ENCODE results near the gene ZBTB42.

Gene ZBTB42

DNA sequence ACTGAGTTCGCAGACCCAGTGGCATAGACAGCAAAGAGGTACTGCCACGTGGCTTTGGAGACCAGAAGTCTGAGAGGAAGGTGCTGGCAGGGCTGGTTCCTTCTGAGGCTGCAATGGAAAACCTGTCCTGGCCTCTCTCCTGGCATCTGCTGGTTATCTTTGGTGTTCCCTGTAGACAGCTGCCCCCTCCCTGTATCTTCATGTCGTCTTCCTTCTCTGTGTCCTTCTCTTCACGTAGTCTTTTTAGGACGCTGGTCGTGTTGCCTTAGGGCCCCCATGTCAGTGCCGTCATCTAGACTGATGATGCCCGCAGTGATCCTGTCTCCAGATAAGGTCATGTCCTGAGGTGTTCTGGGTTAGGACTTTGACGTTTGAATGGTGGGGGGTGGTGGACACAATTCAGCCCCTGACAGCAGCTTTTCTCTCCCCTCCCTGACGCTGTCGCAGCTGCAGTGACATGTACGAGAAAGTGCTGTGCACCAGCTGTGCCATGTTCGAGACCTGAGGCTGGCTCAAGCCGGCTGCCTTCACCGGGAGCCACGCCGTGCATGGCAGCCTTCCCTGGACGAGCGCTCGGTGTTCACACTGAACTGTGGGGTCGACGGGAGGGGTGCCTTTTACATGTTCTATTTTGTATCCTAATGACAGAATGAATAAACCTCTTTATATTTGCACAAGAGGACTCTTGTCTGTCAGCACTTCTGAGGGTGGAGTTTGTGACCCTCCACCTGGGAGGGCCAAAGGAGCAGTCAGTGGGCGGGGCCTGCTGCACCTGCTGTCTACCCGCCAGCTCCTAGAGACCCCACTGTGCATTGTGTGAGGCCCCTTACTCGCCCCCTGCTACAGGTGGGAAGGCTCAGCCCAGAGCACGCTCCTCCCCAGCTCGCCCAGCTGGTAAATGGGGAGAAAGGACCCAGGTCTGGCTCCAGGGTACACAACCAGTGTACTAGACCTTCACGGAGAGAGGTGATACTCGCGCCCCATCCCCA lies 41.6 kb upstream of the ZBTB42 start:
- no peak for DNase-seq (ENCODE audit: low spot score in 2 of 2)
- Mint-ChIP-seq H3K4me1 (peaks cover 29% of the 10 kb centered on the region), H3K4me3 (no peak overlapping the region), H3K27ac (ENCODE audit: low read depth) (no peak overlapping the region), H3K9me3 (no peaks in the 10 kb centered on the region), H3K27me3 (no peaks in the 10 kb centered on the region), H3K36me3 (ENCODE audit: insufficient read depth) (peaks cover 25% of the 10 kb centered on the region)
- ATAC-seq (replicated peaks; ENCODE audit: extremely low read depth, poor library complexity, severe bottlenecking): no peak

DNA sequence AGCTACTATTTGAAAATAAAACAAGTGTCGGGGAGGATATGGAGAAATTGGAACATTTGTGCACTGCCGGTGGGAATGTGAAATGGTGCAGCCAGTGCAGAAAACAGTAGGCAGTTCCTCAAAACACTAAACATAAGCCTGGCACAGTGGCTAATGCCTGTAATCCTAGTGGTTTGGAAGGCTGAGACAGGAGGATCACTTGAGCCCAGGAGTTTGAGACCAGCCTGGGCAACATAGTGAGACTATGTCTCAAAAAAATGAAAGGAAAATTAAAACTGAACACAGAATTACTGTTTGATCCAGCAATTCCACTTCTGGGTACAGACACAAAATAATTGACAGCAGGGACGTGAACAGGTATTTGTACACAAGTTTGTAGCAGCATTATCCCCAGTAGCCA lies 35.4 kb upstream of the ZBTB42 start:
- Mint-ChIP-seq H3K4me3 (no peak overlapping the region), H3K9me3 (no peaks in the 10 kb centered on the region), H3K27me3 (no peaks in the 10 kb centered on the region), H3K4me1 (peaks cover 9% of the 10 kb centered on the region), H3K27ac (ENCODE audit: low read depth) (no peak overlapping the region), H3K36me3 (ENCODE audit: insufficient read depth) (peaks cover 4% of the 10 kb centered on the region)
- no peak for ATAC-seq (replicated peaks; ENCODE audit: extremely low read depth, poor library complexity, severe bottlenecking)
- no peak for DNase-seq (ENCODE audit: low spot score in 2 of 2)

DNA sequence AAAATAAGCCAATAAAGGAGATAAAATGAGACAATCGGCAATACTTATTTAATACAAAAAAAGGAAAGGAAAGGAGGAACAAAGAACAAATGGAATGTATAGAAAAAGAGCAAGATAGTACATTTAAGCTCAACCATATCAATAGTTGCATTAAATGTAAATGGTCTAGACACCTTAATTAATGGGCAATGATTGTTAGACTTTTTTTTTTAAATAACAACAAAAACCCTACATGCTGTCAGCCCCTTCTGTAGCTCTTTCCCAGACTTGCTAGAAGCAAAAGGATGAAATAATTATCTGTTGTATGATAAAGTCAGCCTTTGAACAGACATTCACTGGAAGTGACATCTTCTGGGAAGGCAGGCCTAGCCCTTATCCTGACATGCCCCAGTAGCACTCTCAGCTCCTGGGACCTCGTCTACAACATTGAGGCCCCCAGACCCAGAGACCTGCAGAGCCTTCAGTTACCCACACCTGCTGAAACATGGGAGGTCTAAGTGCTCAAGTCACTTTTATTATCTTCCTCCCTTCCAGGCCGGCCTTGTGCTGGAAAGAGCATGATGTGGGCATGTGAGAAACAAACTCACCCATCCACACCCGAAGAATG lies 34.5 kb upstream of the ZBTB42 start:
- H3K27ac Mint-ChIP-seq (ENCODE audit: low read depth): no peak overlapping the region
- no peak for ATAC-seq (replicated peaks; ENCODE audit: extremely low read depth, poor library complexity, severe bottlenecking)
- peaks cover under 1% of the 10 kb centered on the region for H3K4me1 Mint-ChIP-seq

DNA sequence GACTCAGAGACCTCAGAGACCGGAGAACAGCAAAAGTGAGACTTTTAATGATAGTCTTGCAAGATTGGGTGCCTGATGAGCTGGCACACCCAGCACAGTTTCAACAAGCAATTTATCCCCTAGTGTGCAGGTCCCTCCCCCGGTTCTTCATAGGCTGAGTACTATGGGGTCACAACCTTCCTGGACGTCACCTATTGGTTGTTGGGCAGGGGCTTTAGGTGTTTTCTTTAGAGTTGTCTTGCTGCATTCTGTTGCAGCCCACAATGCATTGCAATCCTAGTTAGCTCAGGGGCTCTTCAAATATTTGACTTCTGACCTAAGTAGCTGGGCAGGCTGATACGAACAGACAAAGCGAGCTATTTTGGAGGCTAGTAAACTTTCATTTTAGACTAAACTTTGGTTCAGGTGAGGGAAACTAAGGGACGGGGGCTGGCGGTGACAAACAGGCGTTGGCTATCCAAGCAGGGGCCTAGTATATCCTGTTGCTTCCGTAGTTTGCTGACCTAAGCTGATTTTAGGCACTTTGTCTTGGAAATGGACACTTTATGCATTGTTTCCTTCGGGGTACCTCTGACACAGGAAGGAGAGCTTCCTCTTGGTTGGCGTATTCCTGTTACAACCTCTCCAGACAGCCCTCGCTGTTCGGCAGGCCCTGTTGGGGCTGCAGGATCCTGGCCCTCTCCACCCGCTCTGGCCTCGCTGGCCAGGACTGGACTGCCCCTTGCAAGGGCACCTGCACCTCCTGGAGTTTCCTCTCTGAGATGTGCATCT lies 33.9 kb upstream of the ZBTB42 start:
- no peak for ATAC-seq (replicated peaks; ENCODE audit: extremely low read depth, poor library complexity, severe bottlenecking)
- Mint-ChIP-seq H3K4me3 (no peak overlapping the region), H3K4me1 (no peaks in the 10 kb centered on the region), H3K27me3 (no peaks in the 10 kb centered on the region), H3K36me3 (ENCODE audit: insufficient read depth) (peaks cover 8% of the 10 kb centered on the region), H3K27ac (ENCODE audit: low read depth) (no peak overlapping the region), H3K9me3 (no peaks in the 10 kb centered on the region)
- DNase-seq (ENCODE audit: low spot score in 2 of 2): no peak

More for the DNA sequence above, 34.5 kb upstream of the ZBTB42 start:
- DNase-seq (ENCODE audit: low spot score in 2 of 2): no peak
- H3K27me3 Mint-ChIP-seq: no peaks in the 10 kb centered on the region
- H3K9me3 Mint-ChIP-seq: no peaks in the 10 kb centered on the region
- H3K4me3 Mint-ChIP-seq: no peak overlapping the region
- peaks cover 8% of the 10 kb centered on the region for H3K36me3 Mint-ChIP-seq (ENCODE audit: insufficient read depth)

DNA sequence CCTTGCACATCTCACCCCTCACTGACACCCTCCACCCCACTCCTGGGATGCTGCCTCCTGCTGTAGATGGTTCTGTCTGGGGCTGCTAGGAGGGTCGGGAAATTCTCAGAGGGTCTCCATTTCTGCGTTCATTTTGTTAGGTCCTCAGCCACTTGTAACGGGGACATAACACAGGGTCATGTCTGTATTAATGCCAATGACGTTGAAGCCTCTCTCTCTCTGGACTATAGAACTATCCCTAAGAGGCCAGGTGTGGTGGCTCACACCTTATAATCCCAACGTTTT lies 33.3 kb upstream of the ZBTB42 start:
- DNase-seq (ENCODE audit: low spot score in 2 of 2): no peak
- no peaks in the 10 kb centered on the region for H3K27me3 Mint-ChIP-seq
- no peaks in the 10 kb centered on the region for H3K4me1 Mint-ChIP-seq
- H3K27ac Mint-ChIP-seq (ENCODE audit: low read depth): no peak overlapping the region
- no peak overlapping the region for H3K4me3 Mint-ChIP-seq
- peaks cover 7% of the 10 kb centered on the region for H3K36me3 Mint-ChIP-seq (ENCODE audit: insufficient read depth)
- no peaks in the 10 kb centered on the region for H3K9me3 Mint-ChIP-seq
- ATAC-seq (replicated peaks; ENCODE audit: extremely low read depth, poor library complexity, severe bottlenecking): no peak

DNA sequence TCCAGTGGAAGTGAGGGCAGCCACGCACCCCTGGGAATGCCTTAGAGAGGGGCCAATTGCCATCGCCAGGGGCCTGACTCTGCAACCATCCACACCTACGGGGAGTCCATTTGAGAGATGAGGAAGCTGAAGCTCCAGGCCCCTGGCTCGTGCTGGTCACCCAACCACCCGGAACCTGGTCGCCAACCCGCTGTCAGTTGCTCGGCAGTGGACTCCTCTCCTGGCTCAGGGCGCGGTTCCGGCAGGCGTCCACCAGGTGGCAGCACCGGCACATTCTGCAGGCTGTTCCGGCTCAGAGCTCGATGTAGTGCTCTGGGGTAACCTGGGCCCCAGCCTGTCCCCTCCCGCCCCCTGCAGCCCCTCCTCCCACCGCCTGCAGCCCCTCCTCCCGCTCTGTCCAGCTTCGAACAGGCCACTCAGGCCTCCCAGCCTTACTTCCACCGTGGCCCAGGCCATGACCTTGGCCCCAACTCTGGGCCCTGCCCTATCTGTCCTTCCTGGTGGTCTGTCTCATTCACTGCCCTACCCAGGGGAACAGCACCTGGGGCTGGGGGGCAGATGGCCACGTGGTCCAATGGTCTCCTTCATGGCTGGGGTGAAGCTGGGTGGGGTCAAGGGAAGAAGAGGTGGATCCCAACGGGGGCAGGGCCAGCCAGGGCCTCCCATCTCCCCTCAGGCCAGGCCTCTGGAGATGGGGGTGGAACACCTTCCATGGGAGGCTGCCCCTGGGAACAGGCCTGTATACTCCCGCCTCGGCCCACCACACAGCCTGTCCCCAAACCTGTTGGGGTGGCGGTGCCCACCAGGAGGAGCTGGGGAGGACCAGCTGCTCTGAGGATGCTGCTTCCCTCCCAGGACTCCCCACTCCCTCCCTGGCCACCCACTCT lies 32.2 kb upstream of the ZBTB42 start:
- Mint-ChIP-seq H3K9me3 (no peaks in the 10 kb centered on the region), H3K4me1 (no peaks in the 10 kb centered on the region), H3K27me3 (no peaks in the 10 kb centered on the region), H3K36me3 (ENCODE audit: insufficient read depth) (peaks cover 14% of the 10 kb centered on the region), H3K27ac (ENCODE audit: low read depth) (no peak overlapping the region), H3K4me3 (no peak overlapping the region)
- ATAC-seq (replicated peaks; ENCODE audit: extremely low read depth, poor library complexity, severe bottlenecking): peak; percentile 90
- peak; percentile 84 to 97 for DNase-seq (ENCODE audit: low spot score in 2 of 2)

DNA sequence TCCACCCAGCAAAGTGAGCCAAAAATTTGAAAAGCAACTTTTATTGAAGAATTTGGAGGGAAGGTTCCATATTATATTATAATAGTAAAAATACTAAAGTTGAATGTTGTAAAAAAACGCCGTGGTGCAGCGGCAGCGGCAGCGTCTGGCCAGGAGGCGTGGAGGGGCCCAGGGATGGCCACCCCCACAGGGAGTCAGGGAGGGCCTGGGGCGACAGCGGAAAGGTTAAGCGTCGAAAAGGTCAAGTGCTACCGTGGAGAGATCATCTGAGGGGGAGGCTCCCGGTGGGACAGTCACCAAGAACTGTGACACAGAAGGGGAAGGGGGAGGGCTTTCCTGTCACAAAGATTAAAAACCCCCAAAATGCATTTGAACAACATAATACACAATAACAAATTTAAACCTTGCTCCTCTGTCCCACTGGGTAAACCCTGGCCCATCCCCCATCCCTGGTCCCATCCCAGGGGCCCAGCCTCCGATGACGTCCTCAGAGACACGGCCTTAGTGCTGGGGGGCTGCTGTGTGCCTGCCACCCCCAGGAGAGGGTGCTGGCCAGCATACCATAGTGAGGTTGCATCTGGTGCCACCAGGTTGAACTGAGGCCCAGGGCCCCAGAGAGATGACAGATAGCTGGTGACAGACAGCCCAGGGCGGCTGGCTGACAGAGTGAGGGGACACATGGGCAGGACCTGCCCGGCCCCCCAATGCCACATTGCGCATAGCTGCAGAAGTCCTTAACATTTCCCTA lies 31.4 kb upstream of the ZBTB42 start:
- H3K27ac Mint-ChIP-seq (ENCODE audit: low read depth): peak overlapping the region; percentile 22
- no peaks in the 10 kb centered on the region for H3K9me3 Mint-ChIP-seq
- ATAC-seq (replicated peaks; ENCODE audit: extremely low read depth, poor library complexity, severe bottlenecking) (no peak), DNase-seq (ENCODE audit: low spot score in 2 of 2) (no peak)
- no peaks in the 10 kb centered on the region for H3K4me1 Mint-ChIP-seq
- H3K4me3 Mint-ChIP-seq: no peak overlapping the region
- no peaks in the 10 kb centered on the region for H3K27me3 Mint-ChIP-seq
- peaks cover 14% of the 10 kb centered on the region for H3K36me3 Mint-ChIP-seq (ENCODE audit: insufficient read depth)

DNA sequence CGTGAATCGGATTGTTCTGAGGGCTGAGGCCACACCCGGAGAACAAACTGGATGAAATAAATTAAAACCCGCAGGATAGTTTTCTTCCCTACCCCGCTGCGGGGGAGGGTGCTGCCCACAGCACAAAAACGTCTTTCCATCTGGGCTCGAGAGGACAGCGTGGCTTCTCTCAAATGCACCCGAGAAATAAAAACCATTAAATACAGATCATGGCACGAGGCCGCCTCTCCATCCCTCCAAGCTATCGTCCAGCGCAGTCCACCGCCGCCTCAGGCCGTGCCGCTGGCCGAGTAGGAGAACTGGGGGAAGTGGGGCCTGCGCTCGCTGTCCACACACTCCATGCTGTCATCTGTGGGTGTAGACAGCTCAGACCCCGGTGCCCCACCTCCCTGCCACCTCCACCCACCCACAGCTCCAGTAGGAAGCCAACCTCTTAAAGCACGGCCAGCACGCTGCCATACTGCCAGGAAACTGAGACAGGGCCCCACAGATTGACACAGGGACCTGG lies 30.8 kb upstream of the ZBTB42 start:
- ATAC-seq (replicated peaks; ENCODE audit: extremely low read depth, poor library complexity, severe bottlenecking) (no peak), DNase-seq (ENCODE audit: low spot score in 2 of 2) (no peak)
- peak overlapping the region; percentile 22 for H3K27ac Mint-ChIP-seq (ENCODE audit: low read depth)
- peaks cover 14% of the 10 kb centered on the region for H3K36me3 Mint-ChIP-seq (ENCODE audit: insufficient read depth)
- no peaks in the 10 kb centered on the region for H3K4me1 Mint-ChIP-seq
- H3K4me3 Mint-ChIP-seq: no peak overlapping the region
- H3K9me3 Mint-ChIP-seq: no peaks in the 10 kb centered on the region
- H3K27me3 Mint-ChIP-seq: no peaks in the 10 kb centered on the region

DNA sequence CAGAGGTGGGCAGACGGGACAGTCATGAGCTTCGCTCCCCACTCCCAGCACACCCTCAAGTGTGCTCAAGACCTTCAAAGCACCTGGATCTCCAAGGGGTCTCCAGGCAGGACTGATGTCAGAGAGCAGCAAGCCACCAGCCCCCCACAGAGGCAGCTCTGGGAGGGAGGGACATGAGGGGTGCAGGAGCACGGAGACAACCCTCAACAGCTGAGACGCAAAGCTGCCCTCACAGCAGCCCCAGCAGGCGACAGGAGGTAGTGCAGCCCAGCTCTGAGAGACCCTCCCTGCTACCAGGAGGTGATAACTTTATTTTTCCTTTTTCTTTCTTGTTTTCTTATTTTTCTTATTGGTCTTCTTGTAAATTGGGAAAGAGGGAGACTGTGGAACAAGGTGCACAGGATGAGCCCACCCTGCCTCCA lies 30.0 kb upstream of the ZBTB42 start:
- Mint-ChIP-seq H3K27ac (ENCODE audit: low read depth) (no peak overlapping the region), H3K27me3 (no peaks in the 10 kb centered on the region), H3K9me3 (no peaks in the 10 kb centered on the region), H3K4me1 (no peaks in the 10 kb centered on the region), H3K36me3 (ENCODE audit: insufficient read depth) (peaks cover 14% of the 10 kb centered on the region), H3K4me3 (no peak overlapping the region)
- ATAC-seq (replicated peaks; ENCODE audit: extremely low read depth, poor library complexity, severe bottlenecking) (no peak), DNase-seq (ENCODE audit: low spot score in 2 of 2) (no peak)

DNA sequence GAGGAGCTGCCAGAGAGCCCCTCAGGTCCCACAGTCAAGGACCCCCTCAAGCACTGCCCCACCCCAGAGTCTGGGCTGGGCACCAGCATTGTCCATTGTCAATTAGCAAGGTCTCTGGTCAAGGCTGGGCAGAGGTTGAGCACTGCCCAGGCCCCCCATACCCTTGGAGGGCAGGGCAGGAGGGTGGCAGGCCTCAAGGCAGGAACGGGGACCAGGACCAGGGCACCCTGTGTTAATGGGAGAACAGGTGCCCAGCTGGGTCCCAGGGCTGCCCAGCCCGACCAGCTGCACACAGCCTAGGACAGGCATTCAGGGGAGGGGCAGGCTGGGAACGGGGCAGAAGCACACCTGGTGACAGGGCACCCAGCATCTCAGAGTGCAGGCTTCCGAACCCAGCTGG lies 29.5 kb upstream of the ZBTB42 start:
- Mint-ChIP-seq H3K9me3 (no peaks in the 10 kb centered on the region), H3K4me3 (no peak overlapping the region), H3K36me3 (ENCODE audit: insufficient read depth) (peaks cover 14% of the 10 kb centered on the region), H3K27me3 (no peaks in the 10 kb centered on the region), H3K4me1 (no peaks in the 10 kb centered on the region), H3K27ac (ENCODE audit: low read depth) (no peak overlapping the region)
- no peak for ATAC-seq (replicated peaks; ENCODE audit: extremely low read depth, poor library complexity, severe bottlenecking)
- no peak for DNase-seq (ENCODE audit: low spot score in 2 of 2)

DNA sequence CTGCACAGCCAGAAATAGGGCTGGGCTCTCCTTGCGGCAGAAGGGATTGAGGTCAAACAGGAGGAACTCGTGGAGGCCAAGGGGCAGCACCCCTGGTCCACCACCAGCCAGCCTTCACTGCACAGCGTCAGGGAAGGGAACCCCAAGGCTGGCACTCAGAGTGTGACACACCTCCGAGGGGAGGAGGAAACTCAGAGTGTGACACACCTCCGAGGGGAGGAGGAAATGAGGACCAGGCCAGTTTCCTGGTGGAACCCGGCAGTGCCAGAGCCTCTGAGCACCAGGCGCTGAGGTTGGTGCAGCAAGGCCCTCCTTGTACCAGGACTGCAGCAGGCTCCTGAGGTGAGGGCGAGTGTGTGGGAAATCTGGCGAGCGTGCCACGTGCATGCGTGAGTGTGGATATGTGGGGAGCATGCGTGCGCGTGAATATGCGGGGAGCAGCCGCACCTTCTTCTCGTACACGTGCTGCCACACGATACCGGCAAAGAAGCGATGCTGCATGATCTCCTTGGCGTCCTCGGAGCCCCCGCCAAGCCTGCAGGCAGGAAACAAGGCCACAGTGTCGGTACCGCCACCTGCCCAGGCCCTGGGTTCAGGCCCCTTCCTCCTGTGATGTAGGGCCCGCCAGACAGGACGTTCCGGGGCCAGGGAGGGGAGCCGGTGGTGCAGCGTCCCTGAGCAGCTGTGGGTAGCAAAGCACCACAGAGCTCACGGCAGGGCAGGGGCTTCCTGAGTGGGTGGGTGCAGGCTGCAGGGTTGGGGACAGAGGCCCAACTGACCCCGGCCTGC lies 28.8 kb upstream of the ZBTB42 start:
- no peaks in the 10 kb centered on the region for H3K4me1 Mint-ChIP-seq
- no peak overlapping the region for H3K4me3 Mint-ChIP-seq
- ATAC-seq (replicated peaks; ENCODE audit: extremely low read depth, poor library complexity, severe bottlenecking): no peak
- no peaks in the 10 kb centered on the region for H3K27me3 Mint-ChIP-seq
- H3K9me3 Mint-ChIP-seq: no peaks in the 10 kb centered on the region
- no peak overlapping the region for H3K27ac Mint-ChIP-seq (ENCODE audit: low read depth)
- peaks cover 14% of the 10 kb centered on the region for H3K36me3 Mint-ChIP-seq (ENCODE audit: insufficient read depth)
- no peak for DNase-seq (ENCODE audit: low spot score in 2 of 2)

All from central memory CD8-positive, alpha-beta T cell (primary cell).